ENCODE measurements around the gene NDUFAF5. TPM values are rescaled to one million over a fixed set of nuclear protein-coding genes. Genes with fewer than 3 reads are reported as not detected.
A peak's percentile ranks its signal among the peaks of the same experiment; 100 is the strongest.
"Not testable (repeated sequence)": the region's sequence is repeated elsewhere in the genome, so short reads cannot be mapped to it uniquely, and the experiment has no call there.

The NDUFAF5 gene, protein sequence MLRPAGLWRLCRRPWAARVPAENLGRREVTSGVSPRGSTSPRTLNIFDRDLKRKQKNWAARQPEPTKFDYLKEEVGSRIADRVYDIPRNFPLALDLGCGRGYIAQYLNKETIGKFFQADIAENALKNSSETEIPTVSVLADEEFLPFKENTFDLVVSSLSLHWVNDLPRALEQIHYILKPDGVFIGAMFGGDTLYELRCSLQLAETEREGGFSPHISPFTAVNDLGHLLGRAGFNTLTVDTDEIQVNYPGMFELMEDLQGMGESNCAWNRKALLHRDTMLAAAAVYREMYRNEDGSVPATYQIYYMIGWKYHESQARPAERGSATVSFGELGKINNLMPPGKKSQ
- 10 to 100 TPM in 6 of 7 donors, 1 to 10 TPM in 1; 5.0 to 23.4 (median 17.1) TPM for total RNA-seq
- 10 to 100 TPM; 10.0 to 15.6 TPM for polyA plus RNA-seq
- long read RNA-seq, donor 1, full-length matches to known transcripts, result 8 of 14 reads
- long read RNA-seq, donor 1, partial matches to known transcripts, result 0 of 14 reads
- long read RNA-seq, donor 1, other reads (novel, unspliced or antisense), result 6 of 14 reads
- long read RNA-seq, donor 2, full-length matches to known transcripts, result 4 of 4 reads
- long read RNA-seq, donor 2, partial matches to known transcripts, result 0 of 4 reads
- long read RNA-seq, donor 2, other reads (novel, unspliced or antisense), result 0 of 4 reads
- long read RNA-seq, donor 3, full-length matches to known transcripts, result 5 of 6 reads
- long read RNA-seq, donor 3, partial matches to known transcripts, result 0 of 6 reads
- long read RNA-seq, donor 3, other reads (novel, unspliced or antisense), result 1 of 6 reads

DNA sequence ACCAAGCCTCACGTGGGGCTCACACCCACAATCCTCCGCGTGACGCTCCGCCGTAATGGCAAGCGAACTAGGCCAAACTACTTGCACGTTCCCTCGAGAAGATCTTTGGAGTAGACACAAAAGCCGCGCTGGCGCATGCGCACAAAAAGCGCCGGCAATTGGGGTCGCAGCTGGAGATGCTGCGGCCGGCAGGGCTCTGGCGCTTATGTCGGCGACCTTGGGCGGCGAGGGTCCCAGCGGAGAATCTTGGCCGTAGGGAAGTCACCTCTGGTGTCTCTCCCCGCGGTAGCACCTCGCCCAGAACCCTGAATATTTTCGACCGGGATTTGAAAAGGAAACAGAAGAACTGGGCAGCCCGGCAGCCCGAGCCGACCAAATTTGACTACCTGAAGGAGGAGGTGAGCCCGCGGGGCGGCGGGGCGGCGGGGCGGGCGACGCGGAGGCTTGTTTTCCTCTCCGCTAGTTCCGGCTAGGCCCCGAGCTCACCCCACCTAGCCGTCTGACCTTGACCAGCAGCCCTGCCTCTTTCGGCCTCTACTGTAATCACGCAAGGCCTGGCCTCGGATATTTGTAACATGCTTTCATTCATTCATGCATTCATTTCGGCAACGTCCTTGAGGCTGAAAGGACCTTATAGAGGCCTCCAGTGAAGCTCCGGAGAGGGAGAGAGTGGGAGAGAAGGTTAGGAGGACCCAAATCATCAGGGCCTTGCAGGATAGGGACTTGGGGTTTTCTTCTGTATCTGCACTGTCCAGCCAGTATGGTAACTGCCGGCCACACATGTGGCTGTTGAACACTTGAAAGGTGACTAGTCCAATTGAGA lies at the start of gene NDUFAF5, which contains the start of gene ESF1:
Gene NDUFAF5 (plus strand): TSS at position 136 of the 823 bp plus-strand sequence. CDS start 41 bp downstream, at position 177.
Gene ESF1 (minus strand): TSS at position 27 of the 823 bp plus-strand sequence. CDS start 1,779 bp downstream, outside the sequence.
- H3K9me3 ChIP-seq, result no peaks in the 10 kb centered on the region
- peaks cover 12% of the 10 kb centered on the region for H3K4me1 ChIP-seq (ENCODE audit: insufficient read depth)
- WGBS, 3 donors, result 0% methylated on average over 43 to 53 of the region's 54 CpGs
- DNase-seq, result peak; percentile 92 to 95 (median 93)
- H3K27ac ChIP-seq, result peak within 1 kb of the TSS; percentile 57 to 91
- intact Hi-C loops (cut with DNase I), result no loop called here
- TF ChIP-seq POLR2A (IDR thresholded peaks at IDR 0.05) (peak; percentile 40), CTCF (IDR thresholded peaks at IDR 0.05) (peak in 1 of 3 donors; percentile 6), EP300 (IDR thresholded peaks at IDR 0.05) (no peak)
- no peaks in the 10 kb centered on the region for H3K36me3 ChIP-seq
- H3K4me3 ChIP-seq, result peak within 1 kb of the TSS; percentile 87
- no peaks in the 10 kb centered on the region for H3K27me3 ChIP-seq

GRCh38 chr20:13735826-13736225 lies 49.0 kb upstream of the NDUFAF5 start:
- TF ChIP-seq CTCF (IDR thresholded peaks at IDR 0.05), result no peak
- TF ChIP-seq EP300 (IDR thresholded peaks at IDR 0.05), result no peak
- TF ChIP-seq POLR2A (IDR thresholded peaks at IDR 0.05), result no peak
- Histone ChIP-seq H3K27me3 (no peaks in the 10 kb centered on the region), H3K36me3 (no peaks in the 10 kb centered on the region), H3K4me3 (no peak overlapping the region), H3K27ac (no peak overlapping the region), H3K4me1 (ENCODE audit: insufficient read depth) (peaks cover 5% of the 10 kb centered on the region), H3K9me3 (no peaks in the 10 kb centered on the region)
- DNase-seq, result no peak
- intact Hi-C loops (cut with DNase I), result no loop called here
- WGBS, 3 donors, result 76 to 86% (median 85%) methylated on average over 1 of the region's 1 CpG

DNA sequence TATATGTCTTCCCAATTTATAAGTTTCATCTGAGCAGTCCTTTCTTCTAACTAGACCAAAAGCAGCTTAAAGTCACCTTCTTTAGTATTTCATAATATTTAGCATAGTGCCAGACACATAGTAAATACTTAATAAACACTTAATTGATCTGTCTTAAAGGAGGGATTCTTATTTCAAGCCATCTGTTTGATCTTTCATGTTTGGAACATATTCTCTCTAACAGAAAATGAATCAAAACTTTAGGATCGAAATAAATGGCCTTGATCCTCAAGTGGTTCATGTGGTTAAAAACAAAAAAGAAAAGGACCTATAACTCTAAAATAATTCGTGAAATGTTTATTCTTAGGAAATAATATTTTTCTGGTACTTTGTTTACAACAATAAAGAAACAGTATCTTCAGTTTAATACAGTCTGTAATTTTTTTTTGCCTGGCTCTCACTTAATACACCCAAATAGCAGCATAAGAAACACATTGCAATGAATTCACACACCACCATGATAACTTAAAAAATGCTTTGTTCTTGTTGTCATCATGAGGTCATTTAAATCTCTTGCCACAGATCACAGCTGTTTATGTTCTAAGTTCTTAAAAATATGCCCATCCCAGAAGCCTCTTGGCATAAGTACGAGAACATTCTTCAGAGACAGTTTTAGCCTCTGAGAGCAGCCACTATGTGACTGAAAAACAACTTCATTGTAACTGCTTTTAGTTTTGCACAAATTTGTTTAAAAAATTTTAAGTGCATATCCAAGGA lies 48.2 kb upstream of the NDUFAF5 start:
- no peak for DNase-seq
- peaks cover 5% of the 10 kb centered on the region for H3K4me1 ChIP-seq (ENCODE audit: insufficient read depth)
- no peaks in the 10 kb centered on the region for H3K9me3 ChIP-seq
- H3K27me3 ChIP-seq, result no peaks in the 10 kb centered on the region
- H3K4me3 ChIP-seq, result no peak overlapping the region
- intact Hi-C loops (cut with DNase I), result no loop called here
- no peak for TF ChIP-seq POLR2A (IDR thresholded peaks at IDR 0.05)
- 4 to 16% (median 7%) methylated on average over 3 of the region's 3 CpGs for WGBS, 3 donors
- H3K27ac ChIP-seq, result peak overlapping the region in 1 of 2 donors; percentile 39
- no peaks in the 10 kb centered on the region for H3K36me3 ChIP-seq

- intact Hi-C loops (cut with DNase I); DNase-seq; H3K4me3 ChIP-seq; H3K36me3 ChIP-seq; H3K27ac ChIP-seq; H3K4me1 ChIP-seq (ENCODE audit: insufficient read depth); H3K9me3 ChIP-seq; H3K27me3 ChIP-seq: not testable (repeated sequence)
- 96 to 100% (median 100%) methylated on average over 1 of the region's 1 CpG for WGBS, 3 donors
Observed at GRCh38 chr20:13738187-13738586, 46.6 kb upstream of the NDUFAF5 start.

All from ovary (tissue), 10 donors.